D721Med (cell line): ENCODE measurements around the gene PLEKHD1.
"Not testable (repeated sequence)": the region's sequence is repeated elsewhere in the genome, so short reads cannot be mapped to it uniquely, and the experiment has no call there.

Source experiments
- DNase-seq: peaks from one replicate; pipeline ENCODE4 v3.0.0; 2011; ENCODE audit warnings: low spot score; ENCODE audit not compliant: insufficient read length
- FAIRE-seq: peaks from 2 replicates; lab custom pipeline; 2011; peaks lifted over from hg19 to GRCh38; lab: Jason Lieb, UNC
- CTCF ChIP-seq: IDR thresholded peaks from 2 replicates; pipeline ENCODE4 v1.5.1; 2012; ENCODE audit warnings: mild to moderate bottlenecking, control low read depth; ENCODE audit not compliant: insufficient read depth; ENCODE audit errors: missing control alignments

Gene PLEKHD1

GRCh38 chr14:69487771-69488170 lies 3.2 kb downstream of the PLEKHD1 start:
- no peak for TF ChIP-seq CTCF
- DNase-seq (no peak), FAIRE-seq (no peak)

GRCh38 chr14:69489495-69489894 lies 5.0 kb downstream of the PLEKHD1 start:
- TF ChIP-seq CTCF = no peak
- DNase-seq (no peak), FAIRE-seq (no peak)

DNA sequence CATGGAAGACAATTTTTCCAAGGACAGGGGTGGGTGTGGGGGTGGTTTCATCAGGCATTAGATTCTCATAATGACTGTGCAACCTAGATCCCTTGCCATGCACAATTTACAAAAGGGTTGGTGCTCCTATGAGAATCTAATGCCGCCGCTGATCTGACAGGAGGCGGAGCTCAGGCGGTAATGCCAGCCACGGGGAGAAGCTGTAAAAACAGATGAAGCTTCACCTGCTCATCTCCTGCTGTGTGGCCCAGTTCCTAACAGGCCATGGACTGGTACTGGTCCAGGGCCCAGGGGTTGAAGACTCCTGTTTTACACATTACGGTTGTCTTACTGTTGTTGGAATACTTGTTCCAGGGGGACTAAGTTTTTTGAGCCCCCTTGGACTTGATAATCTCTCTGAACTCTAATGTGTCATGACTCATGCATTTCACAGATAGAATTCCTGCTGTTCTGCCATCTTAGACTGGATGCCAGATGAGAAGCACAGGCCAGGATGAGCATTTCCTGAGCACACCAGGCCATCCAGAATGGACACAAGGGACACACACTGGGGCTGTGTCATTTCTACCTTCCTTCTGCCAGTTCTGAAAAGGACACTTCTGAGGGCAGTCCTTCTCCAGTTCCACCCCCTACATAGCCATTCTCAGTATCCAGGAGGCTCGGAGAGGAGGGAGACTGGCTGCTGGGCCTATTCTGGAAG lies 5.8 kb downstream of the PLEKHD1 start:
- FAIRE-seq (no peak), DNase-seq (no peak)
- no peak for TF ChIP-seq CTCF

- FAIRE-seq (no peak), DNase-seq (no peak)
- no peak for TF ChIP-seq CTCF
These were observed 6.7 kb downstream of the PLEKHD1 start for GRCh38 chr14:69491193-69491592.

- FAIRE-seq = no peak
- DNase-seq = no peak
- TF ChIP-seq CTCF = no peak
These were observed 8.5 kb downstream of the PLEKHD1 start for GRCh38 chr14:69493038-69493437.

GRCh38 chr14:69493791-69494190 lies 9.3 kb downstream of the PLEKHD1 start:
- DNase-seq = no peak
- TF ChIP-seq CTCF = no peak
- no peak for FAIRE-seq

DNA sequence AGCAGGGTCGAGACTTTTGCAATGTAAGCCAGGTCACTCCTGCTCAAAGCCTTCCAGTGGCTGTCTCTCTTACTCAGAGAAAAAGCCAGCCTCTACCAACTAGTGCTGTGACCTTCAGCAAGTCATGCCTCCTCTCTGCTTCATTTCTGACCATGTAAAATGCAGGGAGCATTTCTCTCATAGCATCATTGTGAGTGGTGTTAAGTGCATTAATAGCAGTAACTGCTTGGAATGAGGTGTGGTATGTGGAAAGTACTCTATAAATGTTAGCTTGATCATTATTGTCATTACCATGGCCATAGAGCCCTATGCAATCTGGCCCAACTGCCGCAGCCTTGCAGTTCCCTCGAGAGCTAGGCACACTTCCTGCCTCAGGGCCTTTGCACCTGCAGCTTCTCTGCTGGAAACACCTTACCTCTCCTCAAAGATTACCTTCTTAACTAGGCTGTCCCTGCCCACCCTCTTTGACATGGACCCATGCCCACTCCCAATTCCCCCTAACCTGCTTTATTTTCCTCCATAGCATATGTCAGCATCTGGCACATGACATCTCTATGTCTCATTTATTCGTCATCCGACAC lies 10.9 kb downstream of the PLEKHD1 start:
- no peak for DNase-seq
- no peak for FAIRE-seq

DNA sequence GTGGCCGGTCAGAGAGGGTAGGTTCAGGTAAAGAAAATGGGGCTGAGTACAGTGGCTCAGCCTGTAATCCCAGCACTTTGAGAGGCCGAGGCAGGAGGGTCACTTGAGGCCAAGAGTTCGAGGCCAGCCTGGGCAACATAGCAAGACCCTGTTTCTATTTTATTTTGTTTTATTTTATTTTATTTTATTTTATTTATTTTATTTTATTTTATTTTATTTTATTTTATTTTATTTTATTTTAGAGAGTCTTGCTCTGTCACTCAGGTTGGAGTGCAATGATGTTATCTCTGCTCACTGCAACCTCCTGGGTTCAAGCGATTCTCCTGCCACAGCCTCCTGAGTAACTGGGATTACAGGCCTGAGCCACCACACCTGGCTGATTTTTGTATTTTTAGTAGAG lies 13.3 kb downstream of the PLEKHD1 start:
- FAIRE-seq, DNase-seq: not testable (repeated sequence)

More for the DNA sequence above, 10.9 kb downstream of the PLEKHD1 start:
- no peak for TF ChIP-seq CTCF

- not testable (repeated sequence) for FAIRE-seq, DNase-seq
These were observed 13.8 kb downstream of the PLEKHD1 start for GRCh38 chr14:69498286-69498685.
